ENCODE measurements around the gene NTRK1. TPM values are rescaled to one million over a fixed set of nuclear protein-coding genes. Genes with fewer than 3 reads are reported as not detected.

Gene NTRK1
- polyA plus RNA-seq, 10 donors = 0.17 to 1.1 (median 0.60) TPM

DNA sequence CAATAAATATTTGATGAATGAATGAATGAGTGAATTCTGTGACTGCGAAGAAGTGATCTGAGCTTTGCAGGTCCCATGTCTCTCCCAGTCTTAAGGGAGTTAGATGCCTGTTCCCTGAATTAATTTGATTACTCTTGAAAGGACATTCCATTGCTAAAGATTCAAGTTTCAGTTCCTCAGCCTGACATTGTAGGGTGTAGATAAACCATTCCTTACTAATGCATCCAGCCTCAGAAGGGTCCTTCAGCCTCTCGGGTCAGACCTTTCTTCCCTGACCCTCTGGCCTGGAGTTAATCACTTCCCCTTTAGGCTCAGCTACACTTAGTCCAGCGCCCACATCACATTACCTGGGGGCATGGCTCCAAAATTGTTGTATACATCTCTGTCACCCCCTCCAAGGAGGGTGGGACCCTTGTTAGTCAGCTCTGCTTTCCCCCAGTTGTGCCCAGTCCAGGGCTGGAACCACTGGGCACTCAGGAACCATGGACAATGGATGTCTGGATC is 4.3 kb upstream of the NTRK1 start:
- no peak for DNase-seq

DNA sequence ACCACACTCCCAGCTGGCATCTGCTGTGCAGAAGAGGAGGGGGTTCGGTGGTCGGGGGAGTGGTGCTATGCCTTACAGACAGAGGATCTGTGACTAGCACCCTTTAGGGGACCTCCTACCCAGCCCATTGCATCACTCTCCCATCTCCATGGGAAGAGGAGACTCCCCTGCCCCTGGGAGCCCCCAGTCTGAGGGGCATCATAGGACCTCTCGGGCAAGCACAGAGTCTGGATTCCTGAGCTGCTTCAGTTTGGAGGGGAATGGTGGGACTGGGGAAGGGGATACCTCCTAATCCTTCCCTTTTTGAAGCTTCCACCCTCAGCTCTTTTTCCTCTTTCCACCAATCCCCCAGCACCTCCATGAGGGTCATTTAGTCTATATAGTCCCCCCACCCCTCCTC is 3.1 kb upstream of the NTRK1 start:
- DNase-seq = no peak

DNA sequence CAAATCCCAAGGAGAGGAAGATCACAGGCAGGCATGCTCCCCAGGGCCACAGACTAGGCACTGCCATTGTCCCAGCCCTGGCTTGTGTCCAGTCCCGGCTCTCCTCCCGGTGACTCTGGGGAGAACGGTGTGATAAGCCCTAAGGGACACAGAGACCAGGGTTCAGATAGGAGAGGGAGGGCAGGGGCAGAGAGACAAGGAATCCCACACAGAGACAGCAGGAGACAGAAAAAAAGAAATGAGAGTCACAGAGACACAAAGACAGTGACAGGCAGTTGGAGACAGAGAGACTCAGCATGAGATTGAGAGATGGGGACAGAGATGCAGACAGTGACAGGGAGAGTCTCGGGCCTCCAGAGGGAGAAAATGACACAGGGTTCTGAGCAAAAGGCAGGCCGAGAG is 2.1 kb upstream of the NTRK1 start:
- DNase-seq = no peak

DNA sequence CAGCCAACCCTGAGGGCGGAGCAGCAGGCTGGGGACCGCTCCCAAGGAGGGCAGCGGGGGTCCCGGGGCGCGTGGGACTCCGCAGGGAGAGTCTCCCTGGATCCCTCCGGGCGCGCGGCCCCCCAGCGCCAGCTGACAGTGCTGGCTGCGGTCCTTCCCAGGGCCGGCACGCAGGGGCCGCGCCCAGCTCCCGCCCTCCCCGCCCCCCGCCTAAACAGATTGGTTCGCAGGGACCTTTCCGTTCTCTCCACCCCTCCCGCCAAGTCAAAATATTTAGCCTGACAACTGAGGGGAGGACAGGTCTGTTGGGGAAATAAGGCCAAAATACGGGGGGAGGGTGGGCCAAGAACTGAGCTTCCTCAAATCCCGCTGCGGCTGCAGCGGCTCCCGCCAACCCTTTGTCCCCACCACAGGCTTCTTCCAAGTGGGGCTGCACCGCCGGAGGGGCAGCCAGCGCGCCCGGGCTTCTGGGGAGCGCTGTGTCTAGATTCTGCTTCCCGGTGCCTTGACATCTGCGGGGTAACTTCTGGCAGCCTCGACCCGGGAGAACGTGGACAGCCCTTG is 1.6 kb upstream of the NTRK1 start, which contains the start of gene INSRR:
TSS of gene INSRR (minus strand) at position 159 of the 564 bp plus-strand sequence. CDS start 496 bp downstream, outside the sequence.
- DNase-seq = peak in 2 of 3 donors; percentile 31 to 73

DNA sequence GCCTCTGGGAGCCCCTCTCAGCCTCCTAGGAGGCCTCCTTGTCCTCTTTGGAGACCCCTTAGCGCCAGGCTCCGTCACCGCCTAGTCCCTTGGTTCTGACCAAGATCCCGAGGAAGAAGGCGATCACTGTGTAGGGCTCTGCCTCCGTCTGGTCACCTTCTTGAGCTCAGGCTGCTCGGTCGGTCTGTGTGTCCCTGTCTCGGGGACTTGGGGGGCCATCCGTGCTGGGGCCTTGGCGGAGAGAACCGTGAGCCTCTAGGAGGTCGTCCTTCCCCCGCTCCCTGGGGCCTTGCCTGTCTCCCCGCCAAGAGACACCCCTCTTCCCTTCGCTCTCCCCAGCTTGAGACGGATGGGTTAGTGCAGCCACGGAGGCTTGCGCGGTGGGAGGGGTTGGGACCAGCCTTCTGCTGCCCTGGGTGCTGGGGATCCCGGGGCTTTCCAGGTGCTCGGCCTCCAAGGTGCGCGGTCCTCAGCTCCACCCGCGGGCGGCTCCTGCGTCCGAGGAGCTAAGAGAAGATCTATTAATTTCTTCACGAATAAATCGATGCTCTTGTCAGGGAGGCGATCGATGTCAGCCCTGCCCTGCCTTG is 1.0 kb upstream of the NTRK1 start:
- peak in 1 of 3 donors; percentile 77 for DNase-seq

DNA sequence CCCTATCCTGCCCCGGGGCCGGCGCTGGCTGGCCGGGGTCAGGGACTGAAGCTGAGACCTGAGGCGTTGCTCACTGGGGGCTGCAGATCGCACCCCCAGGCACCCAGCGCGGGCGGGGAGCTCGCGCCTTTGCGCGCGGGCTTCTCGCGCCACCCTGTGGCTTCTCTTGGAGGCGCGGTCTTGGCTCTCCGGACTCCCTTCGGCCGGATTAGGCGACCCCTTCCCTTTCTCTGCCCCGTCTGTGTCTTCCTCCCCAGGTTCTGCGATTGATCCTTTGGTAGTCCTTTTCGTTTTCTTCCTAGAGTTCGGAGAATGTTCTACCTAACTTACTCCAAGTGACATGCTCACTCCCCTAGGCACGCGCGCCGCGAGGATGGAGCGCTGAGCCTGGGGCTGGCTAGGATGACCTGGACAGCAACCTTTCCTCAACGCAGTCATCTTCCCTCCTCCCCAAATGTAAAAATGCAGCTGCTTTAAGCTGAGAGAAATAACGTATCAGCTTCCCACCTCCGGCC is 495 bp upstream of the NTRK1 start:
- peak in 2 of 3 donors; percentile 68 to 88 for DNase-seq

DNA sequence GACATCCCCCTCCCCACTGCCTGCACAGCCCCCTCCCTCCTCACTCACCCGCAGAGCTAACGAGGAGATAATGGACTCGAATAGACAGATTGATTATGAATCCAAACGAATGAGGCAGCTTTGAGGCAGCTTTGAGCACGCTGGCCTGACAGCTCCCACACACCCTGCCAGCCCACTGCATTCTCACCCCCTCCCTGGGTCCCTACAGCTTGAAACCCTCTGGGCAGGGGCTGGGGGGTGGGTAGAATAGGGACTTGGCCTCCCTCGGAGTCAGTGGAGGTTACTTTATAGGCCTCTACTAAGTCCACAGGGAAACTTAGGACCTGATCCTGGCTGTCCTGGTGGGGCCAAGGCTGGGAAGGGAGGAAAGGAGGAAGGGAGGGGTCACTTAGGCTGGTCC is 1.9 kb downstream of the NTRK1 start:
- DNase-seq = no peak

DNA sequence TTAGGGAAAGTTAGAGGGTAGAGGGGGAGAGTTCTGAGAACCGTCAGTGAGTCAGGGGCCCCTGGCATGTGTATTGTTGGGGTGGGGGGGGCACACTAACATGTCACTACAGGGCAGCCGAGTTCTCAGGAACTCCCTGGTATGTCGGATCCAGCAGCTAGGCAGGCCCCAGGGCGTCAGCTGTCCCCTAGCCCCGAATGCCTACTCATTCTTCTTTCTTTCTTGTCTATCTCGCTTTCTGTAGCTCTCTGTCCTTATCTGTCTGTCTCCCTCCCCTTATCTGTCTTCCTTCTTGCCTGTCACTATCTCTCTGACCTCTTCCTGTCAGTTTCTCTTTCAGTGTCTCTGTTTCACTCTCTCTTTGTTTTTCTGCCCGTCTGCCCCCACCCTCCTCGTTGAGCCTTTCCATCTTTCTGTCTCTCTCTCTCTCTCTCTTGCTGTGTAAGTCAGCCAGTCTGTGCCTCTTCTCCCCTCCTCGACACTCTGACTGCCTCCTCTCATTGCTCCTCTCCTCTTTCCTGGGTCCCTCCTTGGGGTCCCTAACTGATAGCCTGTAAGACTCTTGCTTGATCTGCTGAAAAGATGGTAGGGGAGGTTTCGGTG is 2.4 kb downstream of the NTRK1 start:
- no peak for DNase-seq

DNA sequence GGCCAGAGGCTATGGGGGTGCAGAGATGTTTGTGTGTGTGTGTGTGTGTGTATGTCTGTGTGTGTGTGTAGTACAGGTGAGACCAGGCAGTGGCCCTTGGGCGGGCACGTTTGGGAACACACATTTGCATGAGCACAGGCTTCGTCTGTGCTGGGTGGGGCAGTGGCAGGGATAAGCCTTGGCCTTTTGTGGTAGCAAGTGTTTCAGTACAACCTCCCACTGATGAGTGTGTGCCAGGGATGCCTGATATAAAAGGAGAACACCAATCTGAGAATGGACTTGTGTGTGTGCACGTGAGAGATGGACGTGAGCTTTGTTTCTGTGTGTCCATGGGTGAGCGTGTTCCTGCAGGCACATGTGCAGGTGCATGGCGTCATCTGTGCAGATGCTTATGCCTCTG is 3.0 kb downstream of the NTRK1 start:
- DNase-seq = no peak

DNA sequence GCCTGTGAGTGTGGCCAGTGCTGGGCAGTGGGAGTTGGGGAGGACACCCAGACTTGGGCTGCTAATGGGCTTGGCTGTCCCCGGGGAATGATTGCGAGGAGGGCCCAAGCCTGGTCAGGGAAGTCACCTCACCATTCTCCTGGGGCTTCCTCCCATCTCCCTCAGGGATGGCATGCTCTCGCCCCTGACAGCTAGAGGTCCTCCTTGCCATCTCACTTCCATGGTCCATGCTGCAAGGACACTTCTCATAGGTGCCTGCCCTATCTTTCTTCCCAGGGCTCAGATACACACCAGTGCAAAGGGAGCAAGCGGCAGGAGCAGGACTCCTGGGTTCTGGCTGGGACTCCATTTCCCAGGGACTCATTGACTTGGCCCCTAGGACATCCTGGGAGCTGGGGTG is 4.1 kb downstream of the NTRK1 start:
- no peak for DNase-seq

DNA sequence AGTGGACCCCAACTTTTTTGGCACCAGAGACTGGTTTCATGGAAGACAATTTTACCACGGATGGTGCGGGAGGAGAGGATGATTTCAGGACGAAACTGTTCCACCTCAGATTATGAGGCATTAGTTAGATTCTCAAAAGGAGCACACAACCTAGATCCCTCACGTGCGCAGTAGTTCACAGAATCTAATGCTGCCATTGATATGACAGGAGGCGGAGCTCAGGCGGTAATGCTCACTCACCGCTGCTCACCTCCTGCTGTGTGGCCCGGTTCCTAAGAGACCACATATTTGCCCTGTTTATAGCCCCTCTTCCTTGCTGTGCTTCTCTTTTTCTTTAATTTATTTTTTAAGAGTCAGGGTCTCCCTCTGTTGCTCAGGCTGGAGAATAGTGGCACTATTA is 4.6 kb downstream of the NTRK1 start:
- DNase-seq = no peak

DNA sequence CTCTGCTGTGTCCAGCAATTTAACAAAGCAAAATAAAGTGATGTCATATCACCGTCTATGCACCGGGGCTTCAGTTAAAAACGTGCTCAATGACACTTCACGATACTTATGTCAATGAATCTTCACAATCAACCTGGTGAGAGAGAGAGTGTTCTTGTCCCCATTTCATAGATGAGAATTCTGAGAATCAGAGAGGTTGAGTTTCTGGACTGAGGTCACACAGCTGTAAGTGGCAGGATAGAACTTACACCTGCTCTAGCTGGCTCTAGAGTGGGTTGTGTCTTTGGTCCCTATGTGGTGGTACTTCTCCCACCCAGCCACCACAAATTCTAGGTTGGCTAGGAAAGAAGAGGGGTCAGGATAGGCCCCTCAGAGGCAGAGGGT is 5.2 kb downstream of the NTRK1 start:
- no peak for DNase-seq

DNA sequence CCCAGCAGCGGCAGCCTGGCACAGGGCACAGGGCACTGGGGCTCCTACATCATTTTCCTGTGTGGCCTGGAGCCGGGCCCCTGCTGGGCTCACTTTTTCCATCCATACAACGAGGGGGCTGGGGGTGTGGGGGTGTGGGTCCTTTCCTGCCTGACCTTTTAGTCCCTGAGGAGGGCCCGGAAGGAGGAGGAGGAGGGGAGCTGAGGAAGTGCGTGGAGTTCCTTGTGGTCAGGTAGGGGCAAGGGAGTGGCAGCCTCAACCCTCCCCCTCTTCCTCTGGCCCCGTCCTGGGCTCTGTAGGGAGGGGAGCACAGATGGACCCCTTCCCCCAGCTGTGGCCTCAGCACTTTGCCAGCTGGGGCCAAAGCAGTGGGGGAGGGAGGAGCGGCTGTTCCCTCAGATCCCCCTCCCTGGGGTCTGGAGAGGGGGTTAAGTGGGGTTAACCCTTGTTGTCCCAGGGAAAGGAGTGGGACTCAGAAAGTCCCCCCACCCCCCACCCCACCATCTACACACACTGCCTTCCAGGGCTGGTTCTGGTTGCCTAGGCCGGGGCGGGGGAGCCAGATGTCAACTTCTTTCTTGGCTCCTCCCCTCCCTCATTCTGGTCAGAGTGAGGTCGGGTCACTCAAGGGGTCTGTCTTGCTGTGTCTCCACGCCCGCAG is 5.7 kb downstream of the NTRK1 start:
- DNase-seq = no peak

DNA sequence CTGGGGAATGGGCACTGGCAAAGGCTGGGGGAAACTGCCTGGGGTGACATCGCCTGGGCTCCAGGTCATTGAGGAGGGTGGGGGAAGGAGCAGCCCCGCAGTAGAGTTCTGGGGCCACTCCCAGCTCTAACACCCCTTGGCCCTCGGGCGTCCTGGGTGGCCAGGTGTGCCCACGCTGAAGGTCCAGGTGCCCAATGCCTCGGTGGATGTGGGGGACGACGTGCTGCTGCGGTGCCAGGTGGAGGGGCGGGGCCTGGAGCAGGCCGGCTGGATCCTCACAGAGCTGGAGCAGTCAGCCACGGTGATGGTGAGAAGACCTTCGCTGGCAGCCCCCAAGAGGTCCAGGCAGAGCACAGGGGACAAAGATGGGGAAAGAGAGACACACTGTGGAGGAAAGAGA is 7.7 kb downstream of the NTRK1 start:
- no peak for DNase-seq

DNA sequence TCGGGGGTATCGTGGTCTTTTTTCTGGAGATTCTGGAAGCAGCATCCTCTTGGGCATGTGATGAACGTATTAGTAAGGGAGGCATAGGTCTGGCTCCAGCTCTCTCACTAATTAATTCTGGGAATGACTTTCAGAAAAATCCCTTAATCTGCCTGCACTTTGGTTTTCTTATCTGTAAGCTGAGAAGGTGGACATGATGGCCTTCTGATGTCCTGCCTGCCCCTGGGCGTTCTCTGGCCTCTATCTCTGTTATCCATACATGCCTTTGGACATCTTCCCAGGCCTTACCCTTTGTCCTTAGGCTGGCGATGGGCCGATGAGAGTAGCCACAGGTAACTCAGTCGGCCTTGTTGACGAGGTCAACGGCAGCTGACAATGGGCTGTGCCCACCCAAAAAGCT is 8.8 kb downstream of the NTRK1 start:
- no peak for DNase-seq

DNA sequence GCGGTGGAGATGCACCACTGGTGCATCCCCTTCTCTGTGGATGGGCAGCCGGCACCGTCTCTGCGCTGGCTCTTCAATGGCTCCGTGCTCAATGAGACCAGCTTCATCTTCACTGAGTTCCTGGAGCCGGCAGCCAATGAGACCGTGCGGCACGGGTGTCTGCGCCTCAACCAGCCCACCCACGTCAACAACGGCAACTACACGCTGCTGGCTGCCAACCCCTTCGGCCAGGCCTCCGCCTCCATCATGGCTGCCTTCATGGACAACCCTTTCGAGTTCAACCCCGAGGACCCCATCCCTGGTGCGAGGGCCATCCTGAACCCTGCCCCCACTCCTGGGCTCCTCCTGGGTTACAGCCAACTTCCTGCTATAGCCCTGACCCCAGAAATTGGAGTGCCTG is 13.0 kb downstream of the NTRK1 start:
- DNase-seq = no peak

DNA sequence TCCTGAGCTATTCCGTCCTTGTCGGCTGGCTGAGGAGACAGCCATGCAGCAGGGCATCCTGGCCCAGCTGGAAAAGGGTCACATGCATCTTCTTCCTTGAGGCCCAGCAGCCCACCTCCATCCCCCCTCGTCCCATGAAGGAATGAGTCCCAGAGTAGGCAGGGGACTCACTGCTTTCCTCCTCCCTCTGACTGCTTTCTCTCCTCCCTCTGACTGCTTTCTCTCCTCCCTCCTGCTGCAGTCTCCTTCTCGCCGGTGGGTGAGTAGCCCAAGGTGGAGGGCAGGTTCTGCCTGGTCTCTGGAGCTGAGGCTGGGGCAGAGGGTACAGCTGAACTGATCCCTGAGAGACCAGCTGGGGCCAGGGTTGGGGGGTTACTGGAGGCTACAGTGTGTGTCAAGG is 13.5 kb downstream of the NTRK1 start:
- DNase-seq = no peak

DNA sequence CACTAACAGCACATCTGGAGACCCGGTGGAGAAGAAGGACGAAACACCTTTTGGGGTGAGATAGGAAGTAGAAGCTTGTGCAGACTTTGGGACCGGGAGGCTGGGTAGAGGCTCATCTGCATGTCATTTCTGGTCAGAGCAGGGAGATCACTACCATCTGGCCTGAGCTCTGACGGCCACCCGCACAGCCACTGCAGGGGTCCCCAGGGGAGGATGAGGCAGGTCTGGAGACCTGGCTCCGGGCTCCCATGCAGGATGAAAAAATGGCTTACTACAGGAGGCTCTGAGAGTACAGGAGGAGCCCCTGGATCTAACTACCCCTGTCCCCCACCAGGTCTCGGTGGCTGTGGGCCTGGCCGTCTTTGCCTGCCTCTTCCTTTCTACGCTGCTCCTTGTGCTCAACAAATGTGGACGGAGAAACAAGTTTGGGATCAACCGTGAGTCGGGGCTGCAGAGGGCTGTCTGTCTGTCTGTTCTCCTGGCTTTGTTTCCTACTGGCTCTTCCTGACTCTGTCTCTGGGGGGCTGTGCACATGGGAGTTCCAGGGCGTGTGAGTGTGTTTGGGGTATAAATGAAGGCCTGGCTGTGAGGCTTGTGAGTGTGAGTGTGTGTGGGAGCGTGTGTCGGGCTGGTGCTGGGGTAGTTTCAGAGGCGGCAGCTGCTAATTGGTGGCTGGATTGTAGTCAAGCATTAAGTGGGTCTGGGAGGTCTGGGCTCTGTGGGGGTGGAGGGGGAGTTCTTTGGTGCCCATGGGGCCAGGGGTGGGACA is 14.1 kb downstream of the NTRK1 start:
- DNase-seq = no peak

DNA sequence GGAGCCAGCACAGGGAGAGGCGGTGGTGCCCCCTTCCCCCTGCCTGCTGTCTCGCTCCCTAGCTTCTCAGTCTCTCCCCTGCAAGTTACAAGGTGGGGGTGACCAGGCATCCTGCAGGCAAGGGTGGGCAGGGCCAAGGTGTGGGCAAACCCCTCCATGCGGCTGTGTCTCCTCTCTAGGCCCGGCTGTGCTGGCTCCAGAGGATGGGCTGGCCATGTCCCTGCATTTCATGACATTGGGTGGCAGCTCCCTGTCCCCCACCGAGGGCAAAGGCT is 14.6 kb downstream of the NTRK1 start:
- no peak for DNase-seq

DNA sequence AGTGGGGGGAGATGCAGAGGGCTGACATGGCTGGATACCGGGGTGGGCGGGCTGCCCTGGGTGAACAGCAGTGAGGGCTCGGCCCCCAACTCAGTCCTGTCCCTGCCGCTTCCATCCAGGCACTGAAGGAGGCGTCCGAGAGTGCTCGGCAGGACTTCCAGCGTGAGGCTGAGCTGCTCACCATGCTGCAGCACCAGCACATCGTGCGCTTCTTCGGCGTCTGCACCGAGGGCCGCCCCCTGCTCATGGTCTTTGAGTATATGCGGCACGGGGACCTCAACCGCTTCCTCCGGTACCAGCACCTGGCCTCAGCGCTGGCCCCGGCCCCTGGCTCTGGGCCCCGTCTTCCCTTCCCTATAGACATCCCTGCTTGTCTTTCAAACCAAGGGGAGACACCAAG is 15.6 kb downstream of the NTRK1 start:
- no peak for DNase-seq

DNA sequence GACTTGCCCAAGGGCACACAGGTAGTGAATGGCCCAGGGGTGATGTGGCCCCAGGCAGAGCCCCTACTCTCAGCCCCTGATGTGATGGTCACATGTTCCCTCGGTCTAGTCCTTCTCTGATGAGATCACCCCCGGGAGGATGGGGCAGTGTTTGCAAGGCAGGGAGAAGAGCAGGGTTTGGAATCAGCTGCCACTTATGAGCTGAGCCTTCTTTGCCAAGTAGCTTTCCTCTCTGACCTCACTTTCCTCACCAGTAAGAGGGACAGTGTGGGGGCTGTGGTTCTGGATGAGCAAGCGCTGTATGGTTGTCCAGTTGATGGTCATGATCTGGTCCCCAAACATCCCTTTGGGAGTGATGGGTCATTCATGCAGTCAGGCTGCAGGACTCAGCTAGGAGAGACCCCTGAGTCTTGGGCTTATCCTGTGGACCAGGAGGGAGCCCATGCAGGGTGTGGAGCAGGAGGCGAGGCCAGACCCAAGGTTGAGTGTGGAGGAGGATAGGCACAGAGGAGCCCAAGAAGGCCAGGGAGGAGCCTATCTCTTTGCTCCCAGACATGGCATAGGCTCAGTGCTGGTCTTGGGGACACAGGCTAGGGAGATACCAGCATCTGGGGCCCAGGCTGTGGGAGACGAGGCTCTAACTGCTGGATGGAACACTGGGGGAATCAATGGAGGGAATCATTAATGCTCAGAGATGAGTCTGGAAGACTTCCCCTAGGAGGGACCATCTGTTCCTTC is 16.9 kb downstream of the NTRK1 start:
- no peak for DNase-seq

DNA sequence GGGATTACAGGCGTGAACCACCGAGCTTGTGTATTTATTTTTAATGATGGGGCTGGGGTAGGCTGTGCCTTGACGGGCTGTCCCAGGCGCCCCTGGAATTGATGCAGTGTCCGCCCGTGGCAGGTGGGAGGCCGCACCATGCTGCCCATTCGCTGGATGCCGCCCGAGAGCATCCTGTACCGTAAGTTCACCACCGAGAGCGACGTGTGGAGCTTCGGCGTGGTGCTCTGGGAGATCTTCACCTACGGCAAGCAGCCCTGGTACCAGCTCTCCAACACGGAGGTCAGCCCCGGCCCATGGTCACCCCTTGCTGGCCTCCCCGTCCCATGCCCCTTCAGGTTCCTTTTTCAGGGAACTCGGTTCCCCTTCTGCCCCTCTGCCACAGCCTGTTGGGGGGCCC is 19.2 kb downstream of the NTRK1 start:
- DNase-seq = no peak
